ENCODE data around the gene ZBTB8A.
"Not testable (repeated sequence)": the region's sequence is repeated elsewhere in the genome, so short reads cannot be mapped to it uniquely, and the experiment has no call there.

ZBTB8A gene

DNA sequence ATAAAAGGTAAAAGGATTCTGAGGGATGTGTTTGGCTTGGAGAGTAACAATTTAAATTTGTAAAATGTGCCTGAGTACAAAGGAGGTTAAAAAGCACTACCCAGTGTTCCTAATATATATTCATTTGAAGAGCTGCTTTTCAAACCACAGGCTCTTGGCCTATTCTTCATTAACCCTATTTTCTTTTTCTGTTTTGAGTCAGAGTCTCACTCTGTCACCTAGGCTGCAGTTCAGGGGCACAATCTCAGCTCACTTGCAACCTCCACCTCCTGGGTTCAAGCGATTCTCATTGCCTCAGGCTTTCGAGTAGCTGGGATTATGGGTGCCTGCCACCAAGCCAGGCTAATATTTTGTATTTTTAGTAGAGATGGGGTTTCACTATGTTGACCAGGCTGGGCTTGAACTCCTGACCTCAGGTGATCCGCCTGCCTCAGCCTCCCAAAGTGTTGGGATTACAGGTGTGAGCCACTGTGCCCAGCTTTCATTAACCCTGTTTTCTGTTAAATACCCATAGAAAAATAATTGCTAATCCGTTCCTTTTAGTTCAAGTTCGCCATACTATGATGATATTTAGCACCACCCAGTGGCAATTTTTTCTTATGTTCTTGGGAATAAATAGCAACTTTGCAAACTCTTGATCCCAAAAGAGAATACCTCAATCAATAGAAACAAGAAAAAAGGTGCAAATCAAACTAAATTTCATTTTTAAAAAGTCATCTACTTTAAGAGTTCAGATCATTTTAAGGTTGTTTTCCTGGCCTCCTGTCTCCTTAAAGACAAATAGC lies 80.7 kb downstream of the ZBTB8A start:
- DNase-seq (ENCODE audit: insufficient read length, low spot score) = no peak
- TF ChIP-seq, protein P1, sequence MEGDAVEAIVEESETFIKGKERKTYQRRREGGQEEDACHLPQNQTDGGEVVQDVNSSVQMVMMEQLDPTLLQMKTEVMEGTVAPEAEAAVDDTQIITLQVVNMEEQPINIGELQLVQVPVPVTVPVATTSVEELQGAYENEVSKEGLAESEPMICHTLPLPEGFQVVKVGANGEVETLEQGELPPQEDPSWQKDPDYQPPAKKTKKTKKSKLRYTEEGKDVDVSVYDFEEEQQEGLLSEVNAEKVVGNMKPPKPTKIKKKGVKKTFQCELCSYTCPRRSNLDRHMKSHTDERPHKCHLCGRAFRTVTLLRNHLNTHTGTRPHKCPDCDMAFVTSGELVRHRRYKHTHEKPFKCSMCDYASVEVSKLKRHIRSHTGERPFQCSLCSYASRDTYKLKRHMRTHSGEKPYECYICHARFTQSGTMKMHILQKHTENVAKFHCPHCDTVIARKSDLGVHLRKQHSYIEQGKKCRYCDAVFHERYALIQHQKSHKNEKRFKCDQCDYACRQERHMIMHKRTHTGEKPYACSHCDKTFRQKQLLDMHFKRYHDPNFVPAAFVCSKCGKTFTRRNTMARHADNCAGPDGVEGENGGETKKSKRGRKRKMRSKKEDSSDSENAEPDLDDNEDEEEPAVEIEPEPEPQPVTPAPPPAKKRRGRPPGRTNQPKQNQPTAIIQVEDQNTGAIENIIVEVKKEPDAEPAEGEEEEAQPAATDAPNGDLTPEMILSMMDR (IDR thresholded peaks at IDR 0.05; ENCODE audit: insufficient read depth, missing control alignments) = peak; percentile 24
- FAIRE-seq = no peak

DNA sequence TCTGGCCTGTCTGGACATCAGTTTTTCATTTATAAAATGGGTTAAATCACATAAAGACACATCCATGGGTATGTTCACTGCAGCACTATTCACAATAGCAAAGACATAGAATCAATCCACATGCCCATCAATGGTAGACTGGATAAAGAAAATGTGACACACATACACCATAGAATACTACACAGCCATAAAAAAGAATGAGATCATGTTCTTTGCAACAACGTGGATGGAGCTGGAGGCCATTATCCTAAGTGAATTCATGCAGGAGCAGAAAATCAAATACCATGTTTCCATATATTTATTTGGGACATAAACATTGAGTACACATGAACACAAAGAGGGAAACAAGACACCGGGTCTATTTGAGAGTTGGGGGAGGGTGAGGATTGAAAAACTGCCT lies 83.0 kb downstream of the ZBTB8A start:
- TF ChIP-seq, protein P1 (IDR thresholded peaks at IDR 0.05; ENCODE audit: insufficient read depth, missing control alignments) = no peak
- no peak for DNase-seq (ENCODE audit: insufficient read length, low spot score)
- no peak for FAIRE-seq

DNA sequence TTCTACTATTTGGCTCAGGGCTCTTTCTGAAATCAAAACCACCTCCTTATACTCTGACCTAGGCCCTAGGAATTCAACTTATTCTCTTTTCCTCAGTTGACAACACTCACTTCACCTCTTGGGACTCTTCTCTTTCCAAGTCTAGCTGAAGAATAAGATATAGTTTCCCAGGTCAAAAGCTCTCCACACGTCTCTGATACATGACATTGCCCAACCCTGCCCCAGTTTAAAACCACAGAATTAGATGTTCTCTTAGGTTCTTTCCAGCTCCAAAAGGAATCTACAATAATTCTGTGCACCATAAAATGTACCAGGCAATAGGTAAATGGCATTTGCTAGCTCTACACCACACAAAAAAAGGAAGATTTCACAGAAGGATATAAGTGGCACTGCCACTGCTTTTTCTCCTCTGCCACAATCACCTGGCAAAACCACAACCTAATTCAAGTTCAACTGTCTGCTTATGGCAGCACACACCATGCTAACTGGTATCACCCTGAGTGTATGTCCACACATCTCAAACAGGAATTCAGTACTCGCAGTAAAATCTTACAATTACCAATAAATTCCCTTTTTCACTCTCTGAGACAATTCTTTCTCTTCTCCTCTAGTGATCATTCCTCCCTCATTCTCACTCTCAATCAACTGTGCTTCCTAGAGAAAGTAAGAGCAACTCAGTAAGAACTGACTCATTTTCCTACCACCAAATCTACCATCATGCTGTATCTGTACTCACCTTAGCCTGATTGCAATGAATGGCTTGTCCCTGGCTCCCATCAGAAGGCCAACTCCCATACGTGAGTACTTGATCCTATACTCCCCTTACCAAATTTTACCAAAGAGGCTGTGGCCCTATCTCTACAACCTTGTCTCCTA lies 83.8 kb downstream of the ZBTB8A start:
- DNase-seq (ENCODE audit: insufficient read length, low spot score) = no peak
- no peak for FAIRE-seq
- TF ChIP-seq, protein P1 (IDR thresholded peaks at IDR 0.05; ENCODE audit: insufficient read depth, missing control alignments) = no peak

DNA sequence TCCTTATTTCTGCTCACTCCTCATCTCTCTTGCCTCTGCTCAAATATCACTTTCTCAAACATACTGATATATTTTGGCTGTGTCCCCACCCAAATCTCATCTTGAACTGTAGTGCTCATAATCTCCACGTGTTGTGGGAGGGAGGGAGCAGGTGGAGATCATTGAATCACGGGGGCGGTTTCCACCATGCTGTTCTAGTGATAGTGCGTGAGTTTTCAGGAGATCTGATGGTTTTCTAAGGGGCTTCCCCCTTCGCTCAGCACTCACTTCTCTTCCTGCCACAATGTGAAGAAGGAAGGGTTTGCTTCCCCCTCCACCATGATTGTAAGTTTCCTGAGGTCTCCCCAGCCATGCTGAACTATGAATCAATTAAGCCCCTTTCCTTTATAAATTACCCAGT lies 84.5 kb downstream of the ZBTB8A start:
- DNase-seq (ENCODE audit: insufficient read length, low spot score) = no peak
- FAIRE-seq = no peak
- TF ChIP-seq, protein P1 (IDR thresholded peaks at IDR 0.05; ENCODE audit: insufficient read depth, missing control alignments) = no peak

DNA sequence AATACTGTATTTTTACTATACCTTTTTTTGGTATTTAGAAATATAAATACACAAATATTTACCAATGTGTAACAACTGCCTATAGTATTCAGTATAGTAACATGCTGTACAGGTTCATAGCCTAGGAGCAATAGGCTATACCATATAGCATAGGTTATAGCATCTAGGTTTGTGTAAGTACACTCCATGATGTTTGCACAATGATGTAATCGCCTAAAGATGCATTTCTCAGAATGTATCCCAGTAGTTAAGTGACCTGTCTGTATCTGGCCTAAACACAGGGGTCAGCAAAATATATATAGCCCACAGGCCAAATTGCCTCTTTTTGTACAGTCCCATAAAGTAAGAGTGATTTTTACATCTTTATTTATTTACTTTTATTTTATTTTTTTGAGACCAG lies 86.9 kb downstream of the ZBTB8A start:
- TF ChIP-seq, protein P1 (IDR thresholded peaks at IDR 0.05; ENCODE audit: insufficient read depth, missing control alignments) = no peak
- DNase-seq (ENCODE audit: insufficient read length, low spot score) (no peak), FAIRE-seq (no peak)

DNA sequence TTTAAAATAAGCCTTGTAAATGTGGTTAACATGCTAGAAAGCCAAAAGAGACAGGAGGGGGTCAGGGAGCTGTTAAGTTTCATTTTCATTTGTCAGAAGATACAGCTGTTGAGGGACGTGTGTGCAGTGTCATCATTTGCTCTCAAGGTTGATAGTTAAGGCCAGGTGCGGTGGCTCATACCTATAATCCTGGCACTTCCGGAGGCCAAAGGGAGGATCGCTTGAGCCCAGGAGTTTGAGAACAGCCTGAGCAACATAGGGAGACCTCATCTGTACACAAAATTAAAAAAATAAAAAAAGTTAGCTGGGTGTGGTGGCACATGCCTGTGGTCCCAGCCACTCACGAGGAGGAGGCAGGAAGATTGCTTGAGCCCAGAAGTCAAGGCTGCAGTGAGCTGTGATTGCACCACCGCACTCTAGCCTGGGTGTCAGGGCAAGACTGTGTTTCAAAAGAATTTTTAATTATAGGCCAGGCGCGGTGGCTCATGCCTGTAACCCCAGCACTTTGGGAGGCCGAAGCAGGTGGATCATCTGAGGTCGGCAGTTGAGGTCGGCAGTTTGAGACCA lies 88.5 kb downstream of the ZBTB8A start:
- FAIRE-seq (no peak), DNase-seq (ENCODE audit: insufficient read length, low spot score) (no peak)
- TF ChIP-seq, protein P1 (IDR thresholded peaks at IDR 0.05; ENCODE audit: insufficient read depth, missing control alignments) = no peak

DNA sequence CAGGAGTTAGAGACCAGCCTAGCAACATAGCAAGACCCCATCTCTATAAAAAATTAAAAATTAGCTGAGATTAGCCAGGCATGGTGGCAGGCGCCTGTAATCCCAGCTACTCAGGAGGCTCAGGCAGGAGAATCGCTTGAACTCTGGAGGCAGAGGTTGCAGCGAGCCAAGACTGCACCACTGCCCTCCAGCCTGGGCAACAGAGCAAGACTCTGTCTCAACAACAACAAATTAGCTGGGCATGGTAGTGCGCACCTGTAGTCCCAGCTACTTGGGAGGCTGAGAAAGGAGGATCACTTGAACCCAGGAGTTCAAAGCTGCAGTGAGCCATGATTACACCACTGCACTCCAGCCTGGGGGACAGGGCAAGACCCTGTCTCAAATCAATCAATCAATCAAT lies 90.9 kb downstream of the ZBTB8A start:
- not testable (repeated sequence) for DNase-seq (ENCODE audit: insufficient read length, low spot score); FAIRE-seq

Measured in D721Med (cell line).